C4-2B (cell line): Measurements from ENCODE around the gene RNPS1.
A peak's percentile ranks its signal among the peaks of the same experiment; 100 is the strongest.

Experiments
- H3K27ac ChIP-seq: fragments of 450-650 bp; 2 replicates; pipeline ENCODE4 v1.5.1; 2017
- ZFX ChIP-seq: fragments of 450-650 bp; IDR thresholded peaks from 2 replicates; pipeline ENCODE4 v1.6.1; 2017
- TF ChIP-seq, protein P1 (sequence below): fragments of 450-650 bp; conservative IDR thresholded peaks from 2 replicates; pipeline ENCODE4 v1.5.1; 2017; ENCODE audit warnings: mild to moderate bottlenecking

Gene RNPS1

DNA sequence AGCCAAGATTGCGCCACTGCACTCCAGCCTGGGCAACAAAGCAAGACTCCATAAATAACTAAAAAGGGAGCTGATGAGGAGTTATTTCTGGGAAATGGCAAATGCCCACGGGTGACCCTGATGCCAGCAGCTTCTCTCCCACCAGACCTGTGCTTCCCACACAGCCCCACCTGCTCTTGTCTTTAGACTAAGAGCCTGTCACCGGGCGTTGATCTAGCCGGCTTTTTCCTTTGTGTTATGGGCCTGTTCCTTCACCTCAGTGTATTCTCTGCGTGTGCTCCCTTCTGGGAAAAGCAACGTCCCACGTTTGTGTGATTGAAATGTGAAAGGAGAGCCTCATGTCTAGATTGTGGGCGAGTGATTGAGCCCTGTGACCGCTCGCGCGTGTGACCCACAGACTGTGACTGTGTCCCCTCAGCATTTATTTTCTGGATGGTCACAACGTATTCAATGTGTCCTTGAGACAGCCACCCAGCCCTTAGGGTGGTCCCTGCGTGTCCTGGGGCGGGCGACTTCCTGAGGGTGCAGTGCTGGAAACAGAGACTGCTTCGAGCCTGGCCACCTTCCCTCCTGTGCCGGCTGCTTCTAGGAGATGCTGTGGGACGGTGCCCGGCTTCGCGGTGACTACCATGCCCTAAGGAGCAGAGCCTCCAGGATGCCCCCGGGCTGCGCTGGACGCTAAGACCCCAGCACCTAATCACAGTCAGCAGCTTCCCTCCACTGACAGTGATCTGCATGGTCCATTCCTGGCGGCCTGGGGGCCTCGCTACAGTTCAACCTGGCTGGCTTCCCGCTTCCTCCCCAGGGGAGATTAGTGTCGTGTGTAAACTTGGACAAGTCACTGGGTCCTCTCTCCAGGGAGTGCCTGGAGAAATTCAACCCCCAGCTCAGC is 7.8 kb upstream of the RNPS1 start:
- TF ChIP-seq ZFX, result no peak
- TF ChIP-seq, protein P1, sequence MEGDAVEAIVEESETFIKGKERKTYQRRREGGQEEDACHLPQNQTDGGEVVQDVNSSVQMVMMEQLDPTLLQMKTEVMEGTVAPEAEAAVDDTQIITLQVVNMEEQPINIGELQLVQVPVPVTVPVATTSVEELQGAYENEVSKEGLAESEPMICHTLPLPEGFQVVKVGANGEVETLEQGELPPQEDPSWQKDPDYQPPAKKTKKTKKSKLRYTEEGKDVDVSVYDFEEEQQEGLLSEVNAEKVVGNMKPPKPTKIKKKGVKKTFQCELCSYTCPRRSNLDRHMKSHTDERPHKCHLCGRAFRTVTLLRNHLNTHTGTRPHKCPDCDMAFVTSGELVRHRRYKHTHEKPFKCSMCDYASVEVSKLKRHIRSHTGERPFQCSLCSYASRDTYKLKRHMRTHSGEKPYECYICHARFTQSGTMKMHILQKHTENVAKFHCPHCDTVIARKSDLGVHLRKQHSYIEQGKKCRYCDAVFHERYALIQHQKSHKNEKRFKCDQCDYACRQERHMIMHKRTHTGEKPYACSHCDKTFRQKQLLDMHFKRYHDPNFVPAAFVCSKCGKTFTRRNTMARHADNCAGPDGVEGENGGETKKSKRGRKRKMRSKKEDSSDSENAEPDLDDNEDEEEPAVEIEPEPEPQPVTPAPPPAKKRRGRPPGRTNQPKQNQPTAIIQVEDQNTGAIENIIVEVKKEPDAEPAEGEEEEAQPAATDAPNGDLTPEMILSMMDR, result no peak
- H3K27ac ChIP-seq, result no peak overlapping the region

DNA sequence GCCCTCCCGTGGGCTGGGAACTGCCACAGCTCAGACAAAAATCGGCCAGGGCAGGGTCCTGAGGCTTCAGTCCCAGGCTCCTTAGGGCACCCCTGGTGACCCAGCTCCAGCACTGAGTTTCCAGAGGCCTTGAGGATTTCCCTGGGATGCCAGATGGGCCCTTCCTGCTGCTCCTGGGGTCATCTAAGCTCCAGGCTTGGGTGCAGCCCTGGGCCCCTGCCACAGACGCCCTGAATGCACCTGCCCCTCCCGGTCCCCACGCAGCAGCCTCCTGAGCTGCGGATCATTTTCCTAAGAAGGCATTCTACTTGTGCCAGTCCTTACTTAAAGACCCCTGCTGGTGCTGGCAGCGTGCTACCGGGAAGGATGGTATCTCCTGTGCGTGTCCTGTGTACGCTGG is 6.0 kb upstream of the RNPS1 start:
- TF ChIP-seq, protein P1, result no peak
- no peak for TF ChIP-seq ZFX
- peak overlapping the region; percentile 2; the same call in 1 of the 2 replicates for H3K27ac ChIP-seq

DNA sequence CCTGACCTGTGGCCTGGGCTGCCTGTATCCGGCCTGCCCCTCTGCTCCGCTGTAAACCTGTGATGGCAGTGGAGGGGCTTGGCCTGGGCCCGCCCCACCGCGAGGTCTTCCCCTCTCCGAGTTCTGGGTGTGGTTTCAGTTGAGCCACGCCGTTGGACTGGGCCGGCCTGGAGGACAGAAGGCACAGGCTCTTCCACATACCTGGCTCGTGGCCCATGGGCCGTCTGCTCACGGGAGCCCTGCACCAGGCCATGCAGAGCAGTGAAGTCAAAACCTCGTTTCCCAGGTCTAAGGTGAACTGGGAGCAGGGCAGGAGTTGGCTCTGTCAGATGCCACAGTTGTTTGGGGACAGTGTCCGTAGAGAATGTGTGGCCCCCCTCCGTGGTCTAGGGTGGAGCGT is 5.6 kb upstream of the RNPS1 start:
- peak overlapping the region; percentile 2; the same call in 1 of the 2 replicates for H3K27ac ChIP-seq
- no peak for TF ChIP-seq ZFX
- TF ChIP-seq, protein P1, result no peak

DNA sequence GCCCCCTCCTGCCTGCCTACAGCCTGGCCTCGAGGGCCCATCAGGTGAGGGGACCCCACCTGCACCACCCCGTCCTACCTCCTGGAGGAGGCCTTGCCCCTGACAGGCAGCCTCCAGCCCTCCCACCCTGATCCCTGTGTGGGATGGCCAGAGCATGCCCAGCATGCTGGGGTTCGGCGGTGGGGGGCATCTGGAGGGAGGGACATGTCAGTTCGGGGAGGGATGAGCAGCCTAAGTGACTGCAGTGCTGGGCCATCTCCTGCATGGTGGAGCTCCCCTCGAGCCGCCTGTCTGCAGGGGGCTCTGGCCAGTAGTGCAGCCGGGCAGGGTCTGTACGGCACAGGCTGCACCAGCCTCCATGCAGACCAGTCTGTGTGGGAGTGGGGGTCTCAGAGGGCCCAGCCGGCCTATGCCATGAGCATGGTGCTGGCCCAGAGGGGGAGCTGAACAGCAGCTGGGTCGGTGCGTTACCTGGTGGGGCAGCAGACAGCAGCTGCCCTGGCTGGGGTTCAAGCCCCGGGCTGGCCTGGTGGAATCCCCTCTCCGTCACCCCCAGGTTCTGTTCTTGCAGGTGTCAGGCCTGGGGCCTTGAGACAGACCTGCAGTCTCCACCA is 4.0 kb upstream of the RNPS1 start:
- TF ChIP-seq, protein P1, result no peak
- TF ChIP-seq ZFX, result no peak
- H3K27ac ChIP-seq, result no peak overlapping the region

DNA sequence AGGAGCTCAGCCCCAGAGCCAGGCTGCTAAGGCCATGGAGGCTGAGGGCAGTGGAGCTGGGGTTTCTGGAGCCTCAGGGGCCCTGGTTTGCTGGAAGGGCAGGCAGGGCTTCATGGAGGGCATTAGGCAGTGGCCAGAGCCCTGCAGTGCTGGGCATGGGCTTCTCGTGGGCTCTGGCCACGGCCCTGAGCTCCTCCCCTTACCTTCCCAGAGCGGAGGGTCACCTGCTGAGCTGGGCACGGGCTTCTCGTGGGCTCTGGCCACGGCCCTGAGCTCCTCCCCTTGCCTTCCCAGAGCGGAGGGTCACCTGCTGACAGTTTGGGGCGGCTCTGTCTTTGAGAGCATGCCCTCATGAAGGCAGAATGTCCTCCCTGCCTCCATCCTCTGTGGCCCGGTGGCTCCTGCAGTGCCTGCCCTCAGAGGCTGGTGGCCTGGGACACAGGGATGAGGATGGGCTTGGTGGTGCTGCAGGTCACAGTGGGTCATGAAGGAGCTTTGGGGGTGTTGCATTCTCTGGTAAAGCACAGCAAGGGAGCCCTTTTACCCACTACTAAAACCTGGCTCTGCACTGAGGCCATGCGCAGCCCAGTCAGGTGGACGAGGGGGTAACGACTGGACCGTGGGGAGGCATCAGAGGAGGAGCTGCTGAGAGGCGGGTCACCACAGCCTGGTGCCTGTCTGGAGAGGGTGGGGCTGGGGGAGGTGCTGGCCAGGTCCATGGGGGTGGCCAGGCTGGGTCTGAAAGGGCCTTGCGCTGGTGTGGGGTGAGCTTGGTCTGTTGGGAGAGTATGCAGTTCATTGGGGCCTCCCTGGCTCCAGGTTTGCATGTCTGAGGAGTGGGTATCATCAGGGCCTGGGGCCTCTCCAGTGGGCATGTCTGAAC is 2.9 kb upstream of the RNPS1 start:
- no peak overlapping the region; the same call in 1 of the 2 replicates for H3K27ac ChIP-seq
- TF ChIP-seq, protein P1, result no peak
- no peak for TF ChIP-seq ZFX

DNA sequence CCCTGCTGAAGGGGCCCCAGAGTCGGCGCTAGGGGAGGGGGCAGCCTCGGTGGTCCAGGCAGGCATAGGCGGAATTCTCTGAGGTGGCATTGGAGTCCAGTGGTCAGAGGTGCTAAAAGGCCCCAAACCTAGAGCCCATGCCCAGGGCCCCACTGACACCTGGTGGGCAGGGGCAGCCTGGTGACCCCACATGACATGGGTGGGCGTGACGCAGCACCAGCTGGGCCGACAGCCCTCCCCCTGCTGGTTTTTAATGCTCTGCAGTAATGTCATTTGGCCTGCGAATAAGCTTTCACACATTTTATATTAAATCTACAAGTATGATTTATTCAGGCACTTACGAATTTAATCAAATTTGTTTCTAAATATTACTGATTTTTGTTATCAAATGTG is 2.1 kb upstream of the RNPS1 start:
- no peak for TF ChIP-seq ZFX
- TF ChIP-seq, protein P1, result no peak
- peak overlapping the region; percentile 98; the same call in 1 of the 2 replicates for H3K27ac ChIP-seq
